Measurements from ENCODE around the gene LAMC2. TPM values are rescaled to one million over a fixed set of nuclear protein-coding genes. Genes with fewer than 3 reads are reported as not detected.

LAMC2 gene
- total and polyA plus RNA-seq, 10 of the 15 experiments (the other 5 are each of a cell fraction or from before 2014, with no cell fraction given), result 0.27 to 1.5 (median 0.92) TPM

- CTCF ChIA-PET, result interaction anchor here (1.4 to 1.9 kb wide), 2 partner anchors 96 to 152 kb away, joined by 3 to 4 read pairs; no protein-coding TSS in a partner anchor
- in situ Hi-C loops (cut with MboI) (no loop called here), intact Hi-C loops (cut with micrococcal nuclease; ENCODE audit: unreplicated experiment) (loop anchor here (2.0 kb wide), 1 partner anchor 156 kb away; no protein-coding TSS in a partner anchor)
- H3K4me1 ChIP-seq (ENCODE audit: control insufficient read depth, insufficient read depth, low read length), result peaks cover 11% of the 10 kb centered on the region
- no TSS peak for BruUV-seq (replicated peaks)
- H3K36me3 ChIP-seq (ENCODE audit: control insufficient read depth in 2 of 2, insufficient read depth in 2 of 2, low read length in 1 of 2), result no peaks in the 10 kb centered on the region
- no peaks in the 10 kb centered on the region for H3K79me2 ChIP-seq (ENCODE audit: control insufficient read depth, insufficient read depth, low read length)
- no peaks in the 10 kb centered on the region; the same call in 2 of the 3 replicates for H3K9me3 ChIP-seq (replicated peaks; ENCODE audit: control insufficient read depth, insufficient read depth, low read length)
- H3K4me3 ChIP-seq, result no peak overlapping the region
- H3K27me3 ChIP-seq (replicated peaks in 1 of 2; ENCODE audit: control insufficient read depth in 2 of 2, insufficient read depth in 2 of 2, low read length in 1 of 2), result no peaks in the 10 kb centered on the region
- RAD21 ChIA-PET (ENCODE audit: unreplicated experiment), result interaction anchor here (0.5 to 1.8 kb wide), 12 partner anchors 11 to 218 kb away, joined by 3 to 7 read pairs (median 4); no protein-coding TSS in a partner anchor
- no peaks in the 10 kb centered on the region for H4K20me1 ChIP-seq (ENCODE audit: control insufficient read depth, insufficient read depth)
- ATAC-seq, result peak; percentile 97
- H3K9ac ChIP-seq (ENCODE audit: control insufficient read depth, insufficient read depth, low read length), result 0 out of 2 replicates have a peak overlapping the region, but pooled peaks have one; percentile 2
- peak; percentile 57 for DNase-seq (ENCODE audit: low read depth, low spot score)
- 0% methylated on average over 3 of the region's 3 CpGs for WGBS (ENCODE audit: insufficient coverage, insufficient replicate concordance, low lambda C conversion rate, missing lambda C conversion rate)
- peak overlapping the region; percentile 86 for H3K27ac ChIP-seq (ENCODE audit: control insufficient read depth, insufficient read depth)
- peak overlapping the region; percentile 1 for H3K4me2 ChIP-seq (ENCODE audit: control insufficient read depth, insufficient read depth)
- SMC1A ChIA-PET (ENCODE audit: uncharacterized antibody, unreplicated experiment), result interaction anchor here (0.5 to 6.3 kb wide), 12 partner anchors 12 to 412 kb away, joined by 3 to 33 read pairs (median 4); no protein-coding TSS in a partner anchor
- POLR2A ChIA-PET, result interaction anchor here (1.1 kb wide), 3 partner anchors 13 to 218 kb away, joined by 3 to 6 read pairs (median 3); no protein-coding TSS in a partner anchor
- H2AFZ ChIP-seq (ENCODE audit: control insufficient read depth, low read depth, low read length), result peak overlapping the region; percentile 42
- FAIRE-seq, result no peak
- TF ChIP-seq IKZF1 (conservative IDR thresholded peaks at IDR 0.05) (peak; percentile 89), NKRF (conservative IDR thresholded peaks at IDR 0.05) (no peak), ATF2 (IDR thresholded peaks at IDR 0.05; ENCODE audit: low read length) (peak; percentile 32; the same call in 1 of the 2 replicates), BCL11A (IDR thresholded peaks at IDR 0.05; ENCODE audit: low read depth, low read length) (0 out of 2 replicates have a peak, but pooled peaks have one; percentile 35), POU2F2 (IDR thresholded peaks at IDR 0.05; ENCODE audit: borderline replicate concordance, low read depth, low read length) (0 out of 3 replicates have a peak, but pooled peaks have one; percentile 6), IRF3 (IDR thresholded peaks at IDR 0.05) (no peak), IKZF2 (IDR thresholded peaks at IDR 0.05) (peak; percentile 83 to 87), CHD2 (IDR thresholded peaks at IDR 0.05; ENCODE audit: borderline replicate concordance, low read depth, low read length) (peak; percentile 40; the same call in 1 of the 2 replicates), DPF2 (IDR thresholded peaks at IDR 0.05) (peak; percentile 67), MEF2B (IDR thresholded peaks at IDR 0.05; ENCODE audit: partially characterized antibody, poor library complexity, severe bottlenecking) (peak; percentile 76), FOXM1 (IDR thresholded peaks at IDR 0.05; ENCODE audit: low read depth, low read length) (0 out of 2 replicates have a peak, but pooled peaks have one; percentile 25), PAX8 (IDR thresholded peaks at IDR 0.05) (no peak), SREBF1 (IDR thresholded peaks at IDR 0.05; ENCODE audit: low read length) (no peak), RELA (IDR thresholded peaks at IDR 0.05; ENCODE audit: borderline replicate concordance, partially characterized antibody) (peak; percentile 96), USF1 (IDR thresholded peaks at IDR 0.05; ENCODE audit: borderline replicate concordance, extremely low read length, insufficient read depth, low read depth, low read length) (no peak), RUNX3 (IDR thresholded peaks at IDR 0.05; ENCODE audit: low read length) (peak; percentile 89)
Observed at GRCh38 chr1:183180634-183181056, 5.4 kb upstream of the LAMC2 start.
